Kasumi-1 (cell line): ENCODE results near the gene COPS9.

Source experiments
- DNase-seq, 2 experiments: peaks; one replicate each; lab custom pipeline; 2025; lab: John Stamatoyannopoulos, UW

COPS9 gene

GRCh38 chr2:240109386-240109785 lies 26.7 kb downstream of the COPS9 start:
- no peak for DNase-seq

- no peak for DNase-seq
Observed at GRCh38 chr2:240107477-240107796, 28.7 kb downstream of the COPS9 start.

GRCh38 chr2:240106765-240107476 lies 29.2 kb downstream of the COPS9 start:
- no peak for DNase-seq

- no peak for DNase-seq
Observed at GRCh38 chr2:240105982-240106381, 30.1 kb downstream of the COPS9 start.

GRCh38 chr2:240103136-240103535 lies 33.0 kb downstream of the COPS9 start:
- no peak for DNase-seq

- DNase-seq = no peak
Observed at GRCh38 chr2:240098349-240098748, 37.8 kb downstream of the COPS9 start.

- no peak for DNase-seq
Observed at GRCh38 chr2:240095556-240096523, 40.3 kb downstream of the COPS9 start.

- no peak for DNase-seq
Observed at GRCh38 chr2:240089306-240089705, 46.8 kb downstream of the COPS9 start.

- no peak for DNase-seq
Observed at GRCh38 chr2:240086563-240086962, 49.5 kb downstream of the COPS9 start.
